HepG2 (cell line): ENCODE measurements around the gene NNMT. TPM values are rescaled to one million over a fixed set of nuclear protein-coding genes. Genes with fewer than 3 reads are reported as not detected.

Experiments used
- ATAC-seq: fragments of 200-7000 bp; cut with Tn5 transposase; 3 replicates; pipeline ENCODE4 v1.9.1; 2020; ENCODE audit warnings: mild to moderate bottlenecking, moderate library complexity
- BruUV-seq: library from RNA; stranded (reverse); fragments of 400-500 nt; replicated peaks from 2 replicates; lab custom pipeline; 2021; lab: Mats Ljungman, UMichigan
- CTCF ChIA-PET: fragments of 300-600 bp; formaldehyde crosslinking; extraction: SDS; loops from one replicate; lab custom pipeline; 2021; ENCODE audit warnings: low total read pairs, inconsistent platforms, low intra/inter-chr PET ratio; lab: Yijun Ruan, JAX
- POLR2A ChIA-PET: fragments of 350-600 bp; sonication (Branson Sonifier 250); formaldehyde crosslinking; loops from one replicate; lab custom pipeline; 2020; ENCODE audit warnings: antibody characterized with exemption, inconsistent platforms; lab: Yijun Ruan, JAX
- DNase-seq: peaks from one replicate; pipeline ENCODE4 v3.0.0-alpha.2; 2015; ENCODE audit warnings: low spot score
- FAIRE-seq: peaks from 3 replicates; lab custom pipeline; 2011; peaks lifted over from hg19 to GRCh38; lab: Jason Lieb, UNC
- H2AFZ ChIP-seq: one replicate; pipeline ENCODE4 v1.6.1; 2011; ENCODE audit warnings: low read length, inconsistent platforms
- H3K27ac ChIP-seq: fragments of 300-600 bp; 3 replicates; pipeline ENCODE4 v1.8.0; 2011; ENCODE audit warnings: mixed run types, mild to moderate bottlenecking, mixed read lengths, low read length, inconsistent platforms; ENCODE audit not compliant: insufficient read depth; ENCODE audit errors: extremely low read length
- H3K27me3 ChIP-seq, 2 experiments: fragments of 200-600 bp in 1 of 2; 2 replicates in 1 of 2; 3 replicates in 1 of 2; pipeline versions ENCODE4 v1.6.0 to v1.8.0; 2011; ENCODE audit warnings: low read length in 2 of 2, mild to moderate bottlenecking in 2 of 2, moderate library complexity in 2 of 2, inconsistent platforms in 1 of 2; ENCODE audit not compliant: insufficient read depth in 2 of 2, control insufficient read depth in 1 of 2
- H3K36me3 ChIP-seq, 2 experiments: fragments of 200-600 bp in 1 of 2; replicated peaks in 1 of 2; 2 replicates in 1 of 2; 3 replicates in 1 of 2; pipeline versions ENCODE4 v1.5.1 to v1.8.0; 2011; ENCODE audit warnings: low read length in 2 of 2, inconsistent platforms in 1 of 2; ENCODE audit not compliant: insufficient read depth in 2 of 2, control insufficient read depth in 1 of 2
- H3K4me1 ChIP-seq: 2 replicates; pipeline ENCODE4 v1.5.1; 2012; ENCODE audit warnings: low read length, inconsistent platforms; ENCODE audit not compliant: insufficient read depth
- H3K4me2 ChIP-seq: 2 replicates; pipeline ENCODE4 v1.6.0; 2011; ENCODE audit warnings: low read depth, low read length, inconsistent platforms
- H3K4me3 ChIP-seq, 3 experiments: fragments of 200-600 bp in 1 of 3; sonication (generic), shearing (Covaris generic) in 1 of 3; replicated peaks in 1 of 3; 2 replicates each; pipeline ENCODE4 v1.5.1; 2011 to 2016; ENCODE audit warnings: low read length in 3 of 3, inconsistent platforms in 2 of 3, low read depth in 2 of 3, mild to moderate bottlenecking in 2 of 3, control low read depth in 1 of 3, mixed read lengths in 1 of 3; ENCODE audit not compliant: insufficient read depth in 1 of 3
- H3K79me2 ChIP-seq: one replicate; pipeline ENCODE4 v1.6.1; 2011; ENCODE audit warnings: low read length, inconsistent platforms; ENCODE audit not compliant: insufficient read depth
- H3K9ac ChIP-seq: 2 replicates; pipeline ENCODE4 v1.6.0; 2011; ENCODE audit warnings: mild to moderate bottlenecking, low read depth, low read length, inconsistent platforms; ENCODE audit not compliant: insufficient read depth
- H3K9me3 ChIP-seq: 2 replicates; pipeline ENCODE4 v1.5.1; 2012; ENCODE audit warnings: mild to moderate bottlenecking, low read length
- H4K20me1 ChIP-seq: 2 replicates; pipeline ENCODE4 v1.6.0; 2011; ENCODE audit warnings: inconsistent platforms, mild to moderate bottlenecking, low read length, moderate library complexity; ENCODE audit not compliant: insufficient read depth
- ETV5 ChIP-seq: IDR thresholded peaks from 2 replicates; pipeline ENCODE4 v1.6.1; 2018; ENCODE audit warnings: missing biosample characterization, missing genetic modification reagents, inconsistent platforms, borderline replicate concordance
- GABPB1 ChIP-seq: IDR thresholded peaks from 2 replicates; pipeline ENCODE4 v1.6.1; 2016; ENCODE audit warnings: mild to moderate bottlenecking, missing genetic modification reagents, moderate library complexity, missing compliant biosample characterization
- HMG20B ChIP-seq: conservative IDR thresholded peaks from 2 replicates; pipeline ENCODE4 v1.6.1; 2016; ENCODE audit warnings: missing genetic modification reagents, missing compliant biosample characterization
- HOXA3 ChIP-seq: sonication (generic); formaldehyde crosslinking; IDR thresholded peaks from 2 replicates; pipeline ENCODE4 v1.5.0; 2020; ENCODE audit warnings: missing genetic modification reagents
- MZF1 ChIP-seq: sonication (generic); formaldehyde crosslinking; IDR thresholded peaks from 2 replicates; pipeline ENCODE4 v1.8.1; 2023; ENCODE audit warnings: mild to moderate bottlenecking, missing genetic modification reagents, borderline replicate concordance
- NR2F2 ChIP-seq: IDR thresholded peaks from 2 replicates; pipeline ENCODE4 v1.6.1; 2012; ENCODE audit warnings: low read depth, inconsistent platforms, borderline replicate concordance
- PTBP1 ChIP-seq: fragments of 200-400 bp; formaldehyde crosslinking; IDR thresholded peaks from 2 replicates; pipeline ENCODE4 v1.6.1; 2018; ENCODE audit warnings: low read length, low read depth; ENCODE audit not compliant: poor library complexity, severe bottlenecking
- SP4 ChIP-seq: sonication (generic); formaldehyde crosslinking; IDR thresholded peaks from 2 replicates; pipeline ENCODE4 v1.8.1; 2023; ENCODE audit warnings: mild to moderate bottlenecking, missing genetic modification reagents
- THAP7 ChIP-seq: sonication (generic); formaldehyde crosslinking; IDR thresholded peaks from 2 replicates; pipeline ENCODE4 v1.8.1; 2023; ENCODE audit warnings: mild to moderate bottlenecking, missing genetic modification reagents
- ZC3H13 ChIP-seq: sonication (generic); formaldehyde crosslinking; IDR thresholded peaks from 2 replicates; pipeline ENCODE4 v1.8.1; 2023; ENCODE audit warnings: mild to moderate bottlenecking, missing genetic modification reagents, moderate library complexity
- ZNF282 ChIP-seq: fragments of 450-650 bp; IDR thresholded peaks from 2 replicates; pipeline ENCODE4 v1.6.1; 2018; ENCODE audit not compliant: partially characterized antibody
- ZNF296 ChIP-seq: sonication (generic); formaldehyde crosslinking; conservative IDR thresholded peaks from 2 replicates; pipeline ENCODE4 v1.5.0; 2020; ENCODE audit warnings: mild to moderate bottlenecking, missing genetic modification reagents
- ZNF570 ChIP-seq: sonication (generic); formaldehyde crosslinking; IDR thresholded peaks from 2 replicates; pipeline ENCODE4 v1.4.0; 2020; ENCODE audit warnings: mild to moderate bottlenecking, missing genetic modification reagents, borderline replicate concordance
- ZNF768 ChIP-seq: sonication (generic); formaldehyde crosslinking; IDR thresholded peaks from 2 replicates; pipeline ENCODE4 v1.4.0; 2020; ENCODE audit warnings: missing genetic modification reagents
- ZNF777 ChIP-seq: sonication (generic); formaldehyde crosslinking; IDR thresholded peaks from 2 replicates; pipeline ENCODE4 v1.4.0; 2020; ENCODE audit warnings: missing genetic modification reagents
- WGBS: methylation state at CpG from one replicate; pipeline ENCODE4 v1.1.6; 2017; ENCODE audit warnings: low lambda C conversion rate; 5-methylcytosine and 5-hydroxymethylcytosine counted together
- in situ Hi-C: cut with HindIII; loops from 2 replicates; pipeline ENCODE4 v1.10.0; 2017; ENCODE audit warnings: low pct_unique_long_range_greater_than_20kb; ENCODE audit not compliant: extremely low pct_ligation_motif_present
- intact Hi-C: fragments of 100-400 bp; cut with micrococcal nuclease; formaldehyde crosslinking; loops from one replicate; pipeline ENCODE4 v1.10.0; 2022; ENCODE audit not compliant: unreplicated experiment
- polyA plus RNA-seq, 8 experiments: library from polyadenylated mRNA; depleted of rRNA in 3 of 8; stranded (reverse) in 7 of 8; unstranded in 1 of 8; fragments of >200 nt; fragmentation: Illumina TruSeq in 4 of 8; extraction: Trizol in 4 of 8; gene quantifications; 2 replicates each; pipeline versions ENCODE4 v1.2.1 to v1.2.3, GENCODE V29; 2011 to 2016; ENCODE audit warnings: low read depth in 4 of 8, missing spikeins in 1 of 8, mixed read lengths in 1 of 8; ENCODE audit not compliant: insufficient read depth in 1 of 8
- total RNA-seq, 5 experiments: library from RNA; depleted of rRNA; stranded (reverse); fragments of >200 nt; fragmentation: Illumina TruSeq; extraction: Trizol; gene quantifications; 2 replicates each; pipeline ENCODE4 v1.2.3, GENCODE V29; 2016; ENCODE audit warnings: low read depth in 1 of 5
- TF ChIP-seq, protein P1 (sequence below): IDR thresholded peaks from 2 replicates; pipeline ENCODE4 v1.6.1; 2018; ENCODE audit warnings: missing genetic modification reagents, mild to moderate bottlenecking, missing compliant biosample characterization
- TF ChIP-seq, protein P2 (sequence below): sonication (generic); formaldehyde crosslinking; IDR thresholded peaks from 2 replicates; pipeline ENCODE4 v1.4.0; 2020; ENCODE audit warnings: missing genetic modification reagents

NNMT gene
- total and polyA plus RNA-seq, 2 of the 13 experiments (the other 11 are each of a cell fraction or from before 2014, with no cell fraction given), result 0.13 TPM; not detected in 1

DNA sequence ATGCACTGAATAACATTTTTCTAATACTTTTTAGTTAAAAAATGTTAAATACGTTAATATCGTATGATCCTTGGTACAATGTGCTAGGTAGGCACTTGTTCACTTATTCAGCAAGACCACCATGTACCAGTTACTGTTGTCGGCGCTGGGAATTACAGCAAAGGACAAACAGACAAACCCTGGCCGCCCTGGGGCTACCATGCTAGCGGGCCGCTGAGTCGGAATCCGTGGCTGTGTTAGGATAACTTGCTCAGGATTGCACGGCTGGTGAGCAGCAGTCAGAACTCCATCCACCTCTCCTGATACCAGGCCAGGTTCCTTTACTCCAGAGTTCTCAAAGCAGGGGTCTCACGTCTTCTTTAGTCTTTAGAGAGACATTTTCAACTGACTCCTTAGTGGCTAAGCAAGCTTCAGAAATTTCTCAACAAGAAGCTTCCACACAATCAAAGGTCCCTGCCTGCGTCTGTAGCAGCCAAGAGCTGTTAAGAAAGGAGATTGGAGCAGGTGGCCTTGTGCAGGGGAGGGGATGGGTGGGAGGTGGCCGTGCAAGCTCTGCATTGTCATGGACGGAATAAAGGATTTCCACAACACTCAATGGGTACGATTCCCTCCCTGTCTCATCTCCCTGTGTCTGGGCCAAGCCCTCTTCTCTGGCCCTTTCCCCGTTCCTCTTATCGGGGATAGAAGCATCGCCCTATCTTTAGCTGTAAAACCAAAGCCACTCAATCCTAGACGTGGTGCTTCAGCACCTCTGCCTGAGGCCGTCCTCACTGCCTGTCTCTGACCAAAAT lies 39.8 kb upstream of the NNMT start:
- Histone ChIP-seq H3K36me3 (no peaks in the 10 kb centered on the region), H2AFZ (no peak overlapping the region), H3K4me1 (peaks cover 16% of the 10 kb centered on the region), H3K4me2 (no peak overlapping the region), H3K9me3 (no peaks in the 10 kb centered on the region), H4K20me1 (no peaks in the 10 kb centered on the region), H3K9ac (no peak overlapping the region), H3K4me3 (no peak overlapping the region), H3K27ac (no peak overlapping the region), H3K27me3 (peaks cover 4 to 27% of the 10 kb centered on the region in 2 experiments; a peak in 3 of 5 replicates), H3K79me2 (no peaks in the 10 kb centered on the region)
- intact Hi-C loops (loop anchor here (2.0 kb wide), 1 partner anchor 46 kb away; no protein-coding TSS in a partner anchor), in situ Hi-C loops (loop anchor here (25.0 kb wide), 1 partner anchor 444 kb away; no protein-coding TSS in a partner anchor)
- FAIRE-seq, result no peak
- WGBS, result 71% methylated on average over 20 of the region's 20 CpGs
- POLR2A ChIA-PET, result no interaction called here
- BruUV-seq, result no TSS peak
- no peak for DNase-seq
- ATAC-seq, result no peak
- CTCF ChIA-PET, result no interaction called here
- TF ChIP-seq PTBP1, result no peak
- TF ChIP-seq THAP7 (CRISPR knock-in tag), result no peak
- no peak for TF ChIP-seq ZNF570
- TF ChIP-seq, protein P1, sequence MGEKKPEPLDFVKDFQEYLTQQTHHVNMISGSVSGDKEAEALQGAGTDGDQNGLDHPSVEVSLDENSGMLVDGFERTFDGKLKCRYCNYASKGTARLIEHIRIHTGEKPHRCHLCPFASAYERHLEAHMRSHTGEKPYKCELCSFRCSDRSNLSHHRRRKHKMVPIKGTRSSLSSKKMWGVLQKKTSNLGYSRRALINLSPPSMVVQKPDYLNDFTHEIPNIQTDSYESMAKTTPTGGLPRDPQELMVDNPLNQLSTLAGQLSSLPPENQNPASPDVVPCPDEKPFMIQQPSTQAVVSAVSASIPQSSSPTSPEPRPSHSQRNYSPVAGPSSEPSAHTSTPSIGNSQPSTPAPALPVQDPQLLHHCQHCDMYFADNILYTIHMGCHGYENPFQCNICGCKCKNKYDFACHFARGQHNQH, result no peak
- TF ChIP-seq NR2F2, result no peak
- TF ChIP-seq ZNF777 (CRISPR knock-in tag), result no peak
- no peak for TF ChIP-seq ETV5 (CRISPR knock-in tag)
- no peak for TF ChIP-seq SP4 (CRISPR knock-in tag)
- no peak for TF ChIP-seq HMG20B (CRISPR knock-in tag)
- TF ChIP-seq, protein P2, sequence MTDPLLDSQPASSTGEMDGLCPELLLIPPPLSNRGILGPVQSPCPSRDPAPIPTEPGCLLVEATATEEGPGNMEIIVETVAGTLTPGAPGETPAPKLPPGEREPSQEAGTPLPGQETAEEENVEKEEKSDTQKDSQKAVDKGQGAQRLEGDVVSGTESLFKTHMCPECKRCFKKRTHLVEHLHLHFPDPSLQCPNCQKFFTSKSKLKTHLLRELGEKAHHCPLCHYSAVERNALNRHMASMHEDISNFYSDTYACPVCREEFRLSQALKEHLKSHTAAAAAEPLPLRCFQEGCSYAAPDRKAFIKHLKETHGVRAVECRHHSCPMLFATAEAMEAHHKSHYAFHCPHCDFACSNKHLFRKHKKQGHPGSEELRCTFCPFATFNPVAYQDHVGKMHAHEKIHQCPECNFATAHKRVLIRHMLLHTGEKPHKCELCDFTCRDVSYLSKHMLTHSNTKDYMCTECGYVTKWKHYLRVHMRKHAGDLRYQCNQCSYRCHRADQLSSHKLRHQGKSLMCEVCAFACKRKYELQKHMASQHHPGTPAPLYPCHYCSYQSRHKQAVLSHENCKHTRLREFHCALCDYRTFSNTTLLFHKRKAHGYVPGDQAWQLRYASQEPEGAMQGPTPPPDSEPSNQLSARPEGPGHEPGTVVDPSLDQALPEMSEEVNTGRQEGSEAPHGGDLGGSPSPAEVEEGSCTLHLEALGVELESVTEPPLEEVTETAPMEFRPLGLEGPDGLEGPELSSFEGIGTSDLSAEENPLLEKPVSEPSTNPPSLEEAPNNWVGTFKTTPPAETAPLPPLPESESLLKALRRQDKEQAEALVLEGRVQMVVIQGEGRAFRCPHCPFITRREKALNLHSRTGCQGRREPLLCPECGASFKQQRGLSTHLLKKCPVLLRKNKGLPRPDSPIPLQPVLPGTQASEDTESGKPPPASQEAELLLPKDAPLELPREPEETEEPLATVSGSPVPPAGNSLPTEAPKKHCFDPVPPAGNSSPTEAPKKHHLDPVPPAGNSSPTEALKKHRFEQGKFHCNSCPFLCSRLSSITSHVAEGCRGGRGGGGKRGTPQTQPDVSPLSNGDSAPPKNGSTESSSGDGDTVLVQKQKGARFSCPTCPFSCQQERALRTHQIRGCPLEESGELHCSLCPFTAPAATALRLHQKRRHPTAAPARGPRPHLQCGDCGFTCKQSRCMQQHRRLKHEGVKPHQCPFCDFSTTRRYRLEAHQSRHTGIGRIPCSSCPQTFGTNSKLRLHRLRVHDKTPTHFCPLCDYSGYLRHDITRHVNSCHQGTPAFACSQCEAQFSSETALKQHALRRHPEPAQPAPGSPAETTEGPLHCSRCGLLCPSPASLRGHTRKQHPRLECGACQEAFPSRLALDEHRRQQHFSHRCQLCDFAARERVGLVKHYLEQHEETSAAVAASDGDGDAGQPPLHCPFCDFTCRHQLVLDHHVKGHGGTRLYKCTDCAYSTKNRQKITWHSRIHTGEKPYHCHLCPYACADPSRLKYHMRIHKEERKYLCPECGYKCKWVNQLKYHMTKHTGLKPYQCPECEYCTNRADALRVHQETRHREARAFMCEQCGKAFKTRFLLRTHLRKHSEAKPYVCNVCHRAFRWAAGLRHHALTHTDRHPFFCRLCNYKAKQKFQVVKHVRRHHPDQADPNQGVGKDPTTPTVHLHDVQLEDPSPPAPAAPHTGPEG (CRISPR knock-in tag), result no peak
- TF ChIP-seq ZNF296 (CRISPR knock-in tag), result no peak
- TF ChIP-seq MZF1 (CRISPR knock-in tag), result no peak
- no peak for TF ChIP-seq ZC3H13 (CRISPR knock-in tag)
- TF ChIP-seq ZNF282, result no peak
- no peak for TF ChIP-seq GABPB1 (CRISPR knock-in tag)
- TF ChIP-seq ZNF768 (CRISPR knock-in tag), result no peak
- TF ChIP-seq HOXA3 (CRISPR knock-in tag), result no peak
